WTC11 (cell line): Measurements from ENCODE around the gene TERT. TPM values are rescaled to one million over a fixed set of nuclear protein-coding genes. Genes with fewer than 3 reads are reported as not detected.
A peak's percentile ranks its signal among the peaks of the same experiment; 100 is the strongest.

Source experiments
- ATAC-seq: fragments of 200-7000 bp; cut with Tn5 transposase; 2 replicates; pipeline ENCODE4 v1.10.0; 2021; ENCODE audit warnings: mild to moderate bottlenecking, moderate library complexity
- CTCF ChIA-PET: fragments of 300-600 bp; sonication (Branson Sonifier 250); formaldehyde crosslinking; loops from one replicate; lab custom pipeline; 2021; ENCODE audit warnings: antibody characterized with exemption; lab: Charles Lee
- POLR2A ChIA-PET: fragments of 350-600 bp; sonication (Branson Sonifier 250); formaldehyde crosslinking; loops from one replicate; lab custom pipeline; 2021; ENCODE audit warnings: antibody characterized with exemption; lab: Charles Lee
- DNase-seq: peaks from one replicate; pipeline ENCODE4 v3.0.0; 2021; ENCODE audit warnings: low spot score
- H3K27ac Mint-ChIP-seq: 2 replicates; pipeline ENCODE4 v1.8.0; 2021; ENCODE audit warnings: mixed read lengths
- H3K27me3 Mint-ChIP-seq: 2 replicates; pipeline ENCODE4 v1.8.0; 2021; ENCODE audit warnings: low read depth, mild to moderate bottlenecking, moderate library complexity, mixed read lengths
- H3K36me3 Mint-ChIP-seq: 2 replicates; pipeline ENCODE4 v1.8.0; 2021; ENCODE audit warnings: mixed read lengths
- H3K4me1 Mint-ChIP-seq: 2 replicates; pipeline ENCODE4 v1.8.0; 2022; ENCODE audit warnings: mixed read lengths
- H3K4me3 Mint-ChIP-seq: 2 replicates; pipeline ENCODE4 v1.8.0; 2021; ENCODE audit warnings: mild to moderate bottlenecking, moderate library complexity, mixed read lengths
- H3K9me3 Mint-ChIP-seq: 2 replicates; pipeline ENCODE4 v1.8.0; 2021; ENCODE audit warnings: mixed read lengths
- ELF4 ChIP-seq: sonication (generic); formaldehyde crosslinking; IDR thresholded peaks from 2 replicates; pipeline ENCODE4 v1.8.1; 2022; ENCODE audit warnings: low read depth, mild to moderate bottlenecking, moderate library complexity, missing genetic modification reagents
- GTF2I ChIP-seq: fragments of 250-450 bp; sonication (Bioruptor Pico); conservative IDR thresholded peaks from 2 replicates; pipeline ENCODE4 v1.4.0; 2021; ENCODE audit warnings: mild to moderate bottlenecking
- HMGA2 ChIP-seq: fragments of 250-450 bp; sonication (Bioruptor Pico); IDR thresholded peaks from 2 replicates; pipeline ENCODE4 v1.4.0; 2021; ENCODE audit warnings: mild to moderate bottlenecking, moderate library complexity
- IRF2 ChIP-seq: sonication (generic); formaldehyde crosslinking; IDR thresholded peaks from 2 replicates; pipeline ENCODE4 v1.8.0; 2022; ENCODE audit warnings: low read depth, missing genetic modification reagents, borderline replicate concordance
- MXD4 ChIP-seq: fragments of 250-450 bp; sonication (Bioruptor Pico); IDR thresholded peaks from 2 replicates; pipeline ENCODE4 v1.8.0; 2021; ENCODE audit warnings: mild to moderate bottlenecking, moderate library complexity, borderline replicate concordance
- MYBL2 ChIP-seq: sonication (generic); formaldehyde crosslinking; IDR thresholded peaks from 2 replicates; pipeline ENCODE4 v1.8.1; 2023; ENCODE audit warnings: mild to moderate bottlenecking, moderate library complexity, missing genetic modification reagents
- NR1H2 ChIP-seq: sonication (generic); formaldehyde crosslinking; IDR thresholded peaks from 2 replicates; pipeline ENCODE4 v1.9.0; 2021; ENCODE audit warnings: mild to moderate bottlenecking, moderate library complexity, missing genetic modification reagents
- NR3C1 ChIP-seq: sonication (generic); formaldehyde crosslinking; conservative IDR thresholded peaks from 2 replicates; pipeline ENCODE4 v1.8.1; 2023; ENCODE audit warnings: low read depth, mild to moderate bottlenecking, missing genetic modification reagents
- PRRX2 ChIP-seq: fragments of 250-450 bp; sonication (Bioruptor Pico); IDR thresholded peaks from 2 replicates; pipeline ENCODE4 v1.8.0; 2021; ENCODE audit warnings: mild to moderate bottlenecking
- RELA ChIP-seq: sonication (generic); formaldehyde crosslinking; IDR thresholded peaks from 2 replicates; pipeline ENCODE4 v1.8.1; 2022; ENCODE audit warnings: missing genetic modification reagents, mild to moderate bottlenecking, borderline replicate concordance
- TCF7 ChIP-seq: sonication (generic); formaldehyde crosslinking; IDR thresholded peaks from 2 replicates; pipeline ENCODE4 v1.8.0; 2022; ENCODE audit warnings: mild to moderate bottlenecking, low read depth, missing genetic modification reagents, moderate library complexity
- TEAD4 ChIP-seq: sonication (generic); formaldehyde crosslinking; IDR thresholded peaks from 2 replicates; pipeline ENCODE4 v1.8.0; 2022; ENCODE audit warnings: mild to moderate bottlenecking, missing genetic modification reagents
- TP53 ChIP-seq: sonication (generic); formaldehyde crosslinking; IDR thresholded peaks from 2 replicates; pipeline ENCODE4 v1.8.1; 2023; ENCODE audit warnings: mild to moderate bottlenecking, missing genetic modification reagents
- ZBTB21 ChIP-seq: sonication (generic); formaldehyde crosslinking; IDR thresholded peaks from 2 replicates; pipeline ENCODE4 v1.8.1; 2023; ENCODE audit warnings: mild to moderate bottlenecking, missing genetic modification reagents, borderline replicate concordance
- ZMAT4 ChIP-seq: fragments of 250-450 bp; sonication (Bioruptor Pico); IDR thresholded peaks from 2 replicates; pipeline ENCODE4 v1.9.0; 2021; ENCODE audit warnings: mild to moderate bottlenecking
- ZNF232 ChIP-seq: sonication (generic); formaldehyde crosslinking; IDR thresholded peaks from 2 replicates; pipeline ENCODE4 v1.8.0; 2022; ENCODE audit warnings: mild to moderate bottlenecking, missing genetic modification reagents
- ZNF263 ChIP-seq: sonication (generic); formaldehyde crosslinking; IDR thresholded peaks from 2 replicates; pipeline ENCODE4 v1.8.1; 2022; ENCODE audit warnings: low read depth, mild to moderate bottlenecking, moderate library complexity, missing genetic modification reagents
- ZNF317 ChIP-seq: sonication (generic); formaldehyde crosslinking; IDR thresholded peaks from 2 replicates; pipeline ENCODE4 v1.8.1; 2023; ENCODE audit warnings: low read depth, mild to moderate bottlenecking, moderate library complexity, missing genetic modification reagents, borderline replicate concordance
- ZNF671 ChIP-seq: fragments of 250-450 bp; sonication (Bioruptor Pico); IDR thresholded peaks from 2 replicates; pipeline ENCODE4 v1.8.0; 2021; ENCODE audit warnings: mild to moderate bottlenecking
- ZSCAN18 ChIP-seq: fragments of 250-450 bp; sonication (Bioruptor Pico); IDR thresholded peaks from 2 replicates; pipeline ENCODE4 v2.1.2; 2022; ENCODE audit warnings: mild to moderate bottlenecking, moderate library complexity
- total RNA-seq: library from RNA; stranded (reverse); gene quantifications from 3 replicates; pipeline ENCODE4 v1.2.3, GENCODE V29; 2021
- TF ChIP-seq, protein P1 (sequence below): sonication (generic); formaldehyde crosslinking; IDR thresholded peaks from 2 replicates; pipeline ENCODE4 v1.8.0; 2022; ENCODE audit warnings: mild to moderate bottlenecking, missing genetic modification reagents
- TF ChIP-seq, protein P2 (sequence below): sonication (generic); formaldehyde crosslinking; IDR thresholded peaks from 2 replicates; pipeline ENCODE4 v1.8.1; 2023; ENCODE audit warnings: mild to moderate bottlenecking, missing genetic modification reagents

TERT gene
- total RNA-seq, 1 experiment from 2014 or later, result 42.9 TPM

GRCh38 chr5:1274471-1274870 lies 20.4 kb downstream of the TERT start:
- ATAC-seq (no peak), DNase-seq (no peak)
- H3K27me3 Mint-ChIP-seq, result no peaks in the 10 kb centered on the region
- no peaks in the 10 kb centered on the region for H3K4me1 Mint-ChIP-seq
- ChIA-PET CTCF (no interaction called here), POLR2A (interaction anchor here (0.7 kb wide), 1 partner anchor 230 kb away, joined by 3 read pairs; no protein-coding TSS in a partner anchor)
- H3K9me3 Mint-ChIP-seq, result no peaks in the 10 kb centered on the region
- TF ChIP-seq PRRX2 (CRISPR knock-in tag) (no peak), IRF2 (CRISPR knock-in tag) (no peak), ELF4 (CRISPR knock-in tag) (no peak), ZNF263 (no peak), TEAD4 (no peak), NR3C1 (CRISPR knock-in tag) (no peak), ZNF317 (CRISPR knock-in tag) (no peak), TCF7 (CRISPR knock-in tag) (no peak), ZNF232 (CRISPR knock-in tag) (no peak)
- TF ChIP-seq, protein P1, sequence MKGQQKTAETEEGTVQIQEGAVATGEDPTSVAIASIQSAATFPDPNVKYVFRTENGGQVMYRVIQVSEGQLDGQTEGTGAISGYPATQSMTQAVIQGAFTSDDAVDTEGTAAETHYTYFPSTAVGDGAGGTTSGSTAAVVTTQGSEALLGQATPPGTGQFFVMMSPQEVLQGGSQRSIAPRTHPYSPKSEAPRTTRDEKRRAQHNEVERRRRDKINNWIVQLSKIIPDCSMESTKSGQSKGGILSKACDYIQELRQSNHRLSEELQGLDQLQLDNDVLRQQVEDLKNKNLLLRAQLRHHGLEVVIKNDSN, result no peak
- no peak overlapping the region for H3K4me3 Mint-ChIP-seq
- H3K36me3 Mint-ChIP-seq, result peaks cover 40% of the 10 kb centered on the region
- H3K27ac Mint-ChIP-seq, result peak overlapping the region; percentile 38; the same call in 1 of the 2 replicates

- Mint-ChIP-seq H3K36me3 (peaks cover 42% of the 10 kb centered on the region), H3K27me3 (no peaks in the 10 kb centered on the region), H3K9me3 (no peaks in the 10 kb centered on the region), H3K27ac (no peak overlapping the region), H3K4me1 (no peaks in the 10 kb centered on the region), H3K4me3 (no peak overlapping the region)
- TF ChIP-seq ZBTB21, result no peak
- POLR2A ChIA-PET, result no interaction called here
- ATAC-seq (no peak), DNase-seq (no peak)
- CTCF ChIA-PET, result no interaction called here
Measured at GRCh38 chr5:1273745-1274144, 21.1 kb downstream of the TERT start.

- TF ChIP-seq ZNF263 (no peak), GTF2I (CRISPR knock-in tag) (no peak), MXD4 (no peak), ZMAT4 (CRISPR knock-in tag) (no peak), RELA (CRISPR knock-in tag) (no peak), TP53 (CRISPR knock-in tag) (no peak), NR1H2 (CRISPR knock-in tag) (no peak), ZNF671 (no peak), ZSCAN18 (CRISPR knock-in tag) (no peak), ELF4 (CRISPR knock-in tag) (no peak), IRF2 (CRISPR knock-in tag) (no peak), MYBL2 (CRISPR knock-in tag) (no peak), HMGA2 (CRISPR knock-in tag) (no peak)
- TF ChIP-seq, protein P2, sequence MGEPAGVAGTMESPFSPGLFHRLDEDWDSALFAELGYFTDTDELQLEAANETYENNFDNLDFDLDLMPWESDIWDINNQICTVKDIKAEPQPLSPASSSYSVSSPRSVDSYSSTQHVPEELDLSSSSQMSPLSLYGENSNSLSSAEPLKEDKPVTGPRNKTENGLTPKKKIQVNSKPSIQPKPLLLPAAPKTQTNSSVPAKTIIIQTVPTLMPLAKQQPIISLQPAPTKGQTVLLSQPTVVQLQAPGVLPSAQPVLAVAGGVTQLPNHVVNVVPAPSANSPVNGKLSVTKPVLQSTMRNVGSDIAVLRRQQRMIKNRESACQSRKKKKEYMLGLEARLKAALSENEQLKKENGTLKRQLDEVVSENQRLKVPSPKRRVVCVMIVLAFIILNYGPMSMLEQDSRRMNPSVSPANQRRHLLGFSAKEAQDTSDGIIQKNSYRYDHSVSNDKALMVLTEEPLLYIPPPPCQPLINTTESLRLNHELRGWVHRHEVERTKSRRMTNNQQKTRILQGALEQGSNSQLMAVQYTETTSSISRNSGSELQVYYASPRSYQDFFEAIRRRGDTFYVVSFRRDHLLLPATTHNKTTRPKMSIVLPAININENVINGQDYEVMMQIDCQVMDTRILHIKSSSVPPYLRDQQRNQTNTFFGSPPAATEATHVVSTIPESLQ (CRISPR knock-in tag), result no peak
- Mint-ChIP-seq H3K36me3 (peaks cover 45% of the 10 kb centered on the region), H3K4me3 (no peak overlapping the region), H3K9me3 (no peaks in the 10 kb centered on the region), H3K4me1 (no peaks in the 10 kb centered on the region), H3K27ac (no peak overlapping the region), H3K27me3 (no peaks in the 10 kb centered on the region)
- ChIA-PET POLR2A (no interaction called here), CTCF (no interaction called here)
- no peak for ATAC-seq
- DNase-seq, result no peak
Measured at GRCh38 chr5:1272201-1272600, 22.7 kb downstream of the TERT start.
